Peyer's patch (tissue), 4 donors: ENCODE measurements around the gene KCNS1. TPM values are rescaled to one million over a fixed set of nuclear protein-coding genes. Genes with fewer than 3 reads are reported as not detected.

Experiments
- DNase-seq, 3 donors: peaks; one replicate each; pipeline ENCODE4 v3.0.0-alpha.2; 2017 to 2019
- H3K27ac ChIP-seq, 4 donors: fragments of 200-600 bp; sonication (generic); one replicate each; pipeline ENCODE4 v1.5.1; 2016 to 2019
- H3K27me3 ChIP-seq, 2 donors: fragments of 200-600 bp; sonication (generic); one replicate each; pipeline ENCODE4 v1.5.1; 2019
- H3K36me3 ChIP-seq, 3 donors: fragments of 200-600 bp; sonication (generic); one replicate each; pipeline ENCODE4 v1.5.1; 2016 to 2019
- H3K4me1 ChIP-seq, 4 donors: fragments of 200-600 bp; sonication (generic); one replicate each; pipeline ENCODE4 v1.5.1; 2016 to 2019
- H3K4me3 ChIP-seq, 4 donors: fragments of 200-600 bp; sonication (generic); 1 replicate in 3 of 4; 2 replicates in 1 of 4; pipeline ENCODE4 v1.5.1; 2016 to 2019; ENCODE audit warnings: mild to moderate bottlenecking in 1 of 4
- H3K9me3 ChIP-seq, 4 donors: fragments of 200-600 bp; sonication (generic); one replicate each; pipeline ENCODE4 v1.5.1; 2016 to 2019; ENCODE audit warnings: mild to moderate bottlenecking in 1 of 4
- POLR2A ChIP-seq, 2 donors: fragments of 450-650 bp; IDR thresholded peaks; one replicate each; pipeline ENCODE4 v1.5.1; 2017; ENCODE audit warnings: antibody characterized with exemption in 2 of 2, mild to moderate bottlenecking in 2 of 2, moderate library complexity in 2 of 2
- total RNA-seq, 4 donors: library from RNA; depleted of rRNA; stranded (reverse); fragments of >200 nt; gene quantifications; one replicate each; pipeline ENCODE4 v1.1.0, GENCODE V29; 2016
- TF ChIP-seq, protein P1 (sequence below), 6 experiments: fragments of 450-650 bp in 4 of 6; fragments of 200-600 bp in 2 of 6; sonication (generic) in 1 of 6; IDR thresholded peaks; one replicate each; pipeline ENCODE4 v1.5.1; 2017 to 2019; ENCODE audit warnings: antibody characterized with exemption in 6 of 6, mild to moderate bottlenecking in 3 of 6, moderate library complexity in 1 of 6

The KCNS1 gene
- total RNA-seq, 4 donors from 2014 or later, result 0.27 TPM; not detected in 3

- Histone ChIP-seq H3K36me3 (no peaks in the 10 kb centered on the region), H3K4me3 (no peak overlapping the region), H3K9me3 (no peaks in the 10 kb centered on the region), H3K27me3 (no peaks in the 10 kb centered on the region), H3K27ac (no peak overlapping the region), H3K4me1 (no peaks in the 10 kb centered on the region)
- DNase-seq, result no peak
- TF ChIP-seq, protein P1, sequence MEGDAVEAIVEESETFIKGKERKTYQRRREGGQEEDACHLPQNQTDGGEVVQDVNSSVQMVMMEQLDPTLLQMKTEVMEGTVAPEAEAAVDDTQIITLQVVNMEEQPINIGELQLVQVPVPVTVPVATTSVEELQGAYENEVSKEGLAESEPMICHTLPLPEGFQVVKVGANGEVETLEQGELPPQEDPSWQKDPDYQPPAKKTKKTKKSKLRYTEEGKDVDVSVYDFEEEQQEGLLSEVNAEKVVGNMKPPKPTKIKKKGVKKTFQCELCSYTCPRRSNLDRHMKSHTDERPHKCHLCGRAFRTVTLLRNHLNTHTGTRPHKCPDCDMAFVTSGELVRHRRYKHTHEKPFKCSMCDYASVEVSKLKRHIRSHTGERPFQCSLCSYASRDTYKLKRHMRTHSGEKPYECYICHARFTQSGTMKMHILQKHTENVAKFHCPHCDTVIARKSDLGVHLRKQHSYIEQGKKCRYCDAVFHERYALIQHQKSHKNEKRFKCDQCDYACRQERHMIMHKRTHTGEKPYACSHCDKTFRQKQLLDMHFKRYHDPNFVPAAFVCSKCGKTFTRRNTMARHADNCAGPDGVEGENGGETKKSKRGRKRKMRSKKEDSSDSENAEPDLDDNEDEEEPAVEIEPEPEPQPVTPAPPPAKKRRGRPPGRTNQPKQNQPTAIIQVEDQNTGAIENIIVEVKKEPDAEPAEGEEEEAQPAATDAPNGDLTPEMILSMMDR (IDR thresholded peaks at IDR 0.05), result no peak
- TF ChIP-seq POLR2A (IDR thresholded peaks at IDR 0.05), result no peak
These were observed 17.1 kb upstream of the KCNS1 start for GRCh38 chr20:45118028-45118427.

DNA sequence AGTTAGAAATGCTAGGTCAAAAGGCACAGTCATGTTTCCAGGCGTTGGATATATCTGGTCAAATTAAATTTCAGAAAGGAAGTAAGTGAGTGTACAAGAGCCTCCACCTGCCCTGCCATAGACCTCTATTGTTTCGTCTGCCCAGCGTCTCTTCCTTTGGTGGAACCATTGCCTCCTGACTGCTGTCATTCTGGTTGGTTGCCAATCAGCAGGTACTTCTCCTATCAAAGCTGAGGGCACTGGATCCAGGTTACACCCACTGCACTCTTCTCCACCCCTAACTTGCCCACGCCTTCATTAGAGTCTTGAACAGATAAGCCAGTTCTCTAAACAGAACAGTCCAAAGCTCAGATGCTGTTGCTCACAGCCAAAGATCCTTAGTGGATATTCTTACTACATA is 16.7 kb upstream of the KCNS1 start:
- TF ChIP-seq POLR2A (IDR thresholded peaks at IDR 0.05), result peak in 1 of 2 donors; percentile 7
- TF ChIP-seq, protein P1 (IDR thresholded peaks at IDR 0.05), result no peak
- peak in 1 of 3 donors; percentile 77 for DNase-seq
- Histone ChIP-seq H3K9me3 (no peaks in the 10 kb centered on the region), H3K36me3 (no peaks in the 10 kb centered on the region), H3K4me1 (no peaks in the 10 kb centered on the region), H3K27ac (no peak overlapping the region), H3K4me3 (no peak overlapping the region), H3K27me3 (no peaks in the 10 kb centered on the region)

DNA sequence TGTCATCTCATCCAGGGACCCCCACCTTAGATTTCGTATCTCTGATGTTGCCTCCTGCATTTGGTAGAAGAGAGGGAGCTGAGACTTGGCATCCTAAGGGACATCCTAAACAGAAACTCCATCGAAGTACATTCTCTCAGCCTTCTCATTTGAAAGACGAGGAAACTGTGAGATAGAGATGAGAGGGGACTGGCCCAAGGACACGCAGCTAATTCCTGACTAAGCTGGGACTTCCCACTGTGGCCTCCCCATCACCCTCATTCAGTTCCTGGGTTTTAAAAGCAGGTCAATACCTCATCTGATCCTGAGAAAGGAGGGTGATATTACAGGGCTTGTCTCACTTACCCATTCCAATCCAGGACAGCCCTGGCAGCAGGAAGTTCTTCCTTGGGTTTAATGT is 14.9 kb upstream of the KCNS1 start:
- Histone ChIP-seq H3K9me3 (no peaks in the 10 kb centered on the region), H3K4me1 (no peaks in the 10 kb centered on the region), H3K36me3 (no peaks in the 10 kb centered on the region), H3K4me3 (no peak overlapping the region), H3K27ac (no peak overlapping the region), H3K27me3 (no peaks in the 10 kb centered on the region)
- DNase-seq, result no peak
- TF ChIP-seq POLR2A (IDR thresholded peaks at IDR 0.05), result no peak
- TF ChIP-seq, protein P1 (IDR thresholded peaks at IDR 0.05), result no peak

DNA sequence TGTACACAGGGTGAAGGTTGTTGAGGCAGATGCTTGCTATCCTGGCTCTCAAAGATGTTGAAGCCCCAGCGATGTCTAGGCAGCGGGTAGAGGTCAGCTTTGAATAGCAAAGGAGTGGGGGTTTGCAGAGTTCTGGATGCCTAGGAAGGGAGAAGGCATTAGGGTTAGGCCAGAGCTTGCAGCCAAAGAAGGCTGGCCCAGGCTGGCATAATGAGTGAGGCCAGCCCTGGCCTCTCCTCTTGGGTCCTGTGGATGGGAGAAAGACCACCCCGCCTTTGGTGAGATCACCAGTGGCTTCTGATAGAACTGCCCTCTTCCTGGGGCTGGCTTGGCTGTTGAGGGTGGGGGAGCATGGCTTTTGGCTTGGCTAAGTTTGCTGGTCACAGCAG is 14.5 kb upstream of the KCNS1 start:
- Histone ChIP-seq H3K36me3 (no peaks in the 10 kb centered on the region), H3K4me3 (no peak overlapping the region), H3K4me1 (no peaks in the 10 kb centered on the region), H3K9me3 (no peaks in the 10 kb centered on the region), H3K27ac (no peak overlapping the region), H3K27me3 (no peaks in the 10 kb centered on the region)
- no peak for DNase-seq
- TF ChIP-seq POLR2A (IDR thresholded peaks at IDR 0.05), result no peak
- TF ChIP-seq, protein P1 (IDR thresholded peaks at IDR 0.05), result no peak

DNA sequence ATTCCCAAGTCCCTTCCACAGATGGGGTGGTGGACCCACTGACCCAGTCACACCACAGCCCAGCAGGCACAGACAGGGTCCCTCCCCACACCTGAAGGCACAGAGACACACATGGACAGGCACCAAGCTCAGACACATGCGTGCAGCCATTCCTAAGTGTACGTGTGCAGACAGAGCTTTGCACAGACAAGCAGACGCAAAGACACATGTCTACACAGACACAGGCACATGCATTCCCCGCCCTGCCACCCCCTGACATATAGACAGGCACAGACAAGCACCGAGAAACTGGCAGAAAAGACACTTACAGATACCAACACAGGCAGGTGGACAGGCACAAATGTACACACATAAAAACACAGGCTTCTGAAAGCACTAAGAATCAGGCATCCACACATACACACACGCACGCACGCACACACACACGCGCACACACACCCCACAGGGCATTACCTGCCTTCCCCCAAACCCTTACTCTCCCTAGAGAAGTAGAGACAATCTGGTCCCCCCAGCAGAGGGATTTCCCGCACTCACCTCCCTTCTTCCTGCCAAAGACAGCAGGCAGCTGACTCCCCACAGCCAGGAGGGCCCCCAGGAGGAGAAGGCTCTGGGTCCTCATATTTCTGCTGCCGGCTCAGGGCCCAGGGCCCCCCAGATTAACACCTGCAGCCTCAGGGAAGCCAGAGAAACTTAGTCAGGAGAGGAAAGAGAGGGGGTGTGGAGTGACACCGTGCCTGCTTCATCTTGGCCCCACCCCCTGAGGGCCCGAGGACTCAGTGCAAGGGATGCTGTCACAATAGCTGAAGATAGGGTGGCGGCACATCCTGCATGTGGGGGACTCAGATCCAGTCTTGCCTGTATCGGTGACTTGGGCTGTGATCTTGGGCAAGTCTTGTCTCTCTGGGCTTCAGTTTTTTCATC is 13.8 kb upstream of the KCNS1 start, which contains the start of gene WFDC5:
Gene WFDC5 (minus strand): TSS at position 710 of the 921 bp plus-strand sequence. CDS start 91 bp downstream, at position 619.
- DNase-seq, result no peak
- Histone ChIP-seq H3K9me3 (no peaks in the 10 kb centered on the region), H3K4me3 (no peak within 1 kb of the TSS), H3K27ac (no peak within 1 kb of the TSS), H3K4me1 (no peaks in the 10 kb centered on the region), H3K36me3 (no peaks in the 10 kb centered on the region), H3K27me3 (no peaks in the 10 kb centered on the region)
- TF ChIP-seq, protein P1 (IDR thresholded peaks at IDR 0.05), result no peak
- TF ChIP-seq POLR2A (IDR thresholded peaks at IDR 0.05), result no peak
